GM19324 (cell line): ENCODE measurements around the gene GTF2B.
"Not testable (repeated sequence)": the region's sequence is repeated elsewhere in the genome, so short reads cannot be mapped to it uniquely, and the experiment has no call there.

Experiments
- ATAC-seq: cut with Tn5 transposase; IDR thresholded peaks from one replicate; pipeline ENCODE4 v1.9.1; 2021; ENCODE audit warnings: mild to moderate bottlenecking, moderate library complexity; ENCODE audit not compliant: unreplicated experiment, low FRiP score

GTF2B gene

GRCh38 chr1:88891318-88891950 lies at the start of gene GTF2B:
TSS of gene GTF2B (minus strand) at chr1:88891567. CDS start at chr1:88891499, 68 bp downstream.
- peak; percentile 90 for ATAC-seq

GRCh38 chr1:88938528-88938927 lies 47.2 kb upstream of the GTF2B start:
- ATAC-seq = not testable (repeated sequence)

- no peak for ATAC-seq
These were observed 45.5 kb upstream of the GTF2B start for GRCh38 chr1:88936760-88937342.

DNA sequence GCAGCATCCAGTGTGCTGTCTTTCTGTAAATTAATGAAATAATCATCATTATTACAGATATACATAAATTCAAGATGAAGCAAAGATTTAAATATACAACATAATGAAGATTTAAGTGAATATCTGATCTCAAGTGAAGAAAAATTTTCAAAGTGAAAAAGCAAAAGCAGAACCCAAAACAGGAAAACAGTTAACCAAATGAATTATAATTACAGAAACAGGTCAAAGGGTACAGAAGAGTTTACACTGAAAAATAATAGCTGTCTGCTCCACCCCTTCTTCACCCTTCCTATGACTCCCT lies 44.8 kb upstream of the GTF2B start:
- no peak for ATAC-seq

DNA sequence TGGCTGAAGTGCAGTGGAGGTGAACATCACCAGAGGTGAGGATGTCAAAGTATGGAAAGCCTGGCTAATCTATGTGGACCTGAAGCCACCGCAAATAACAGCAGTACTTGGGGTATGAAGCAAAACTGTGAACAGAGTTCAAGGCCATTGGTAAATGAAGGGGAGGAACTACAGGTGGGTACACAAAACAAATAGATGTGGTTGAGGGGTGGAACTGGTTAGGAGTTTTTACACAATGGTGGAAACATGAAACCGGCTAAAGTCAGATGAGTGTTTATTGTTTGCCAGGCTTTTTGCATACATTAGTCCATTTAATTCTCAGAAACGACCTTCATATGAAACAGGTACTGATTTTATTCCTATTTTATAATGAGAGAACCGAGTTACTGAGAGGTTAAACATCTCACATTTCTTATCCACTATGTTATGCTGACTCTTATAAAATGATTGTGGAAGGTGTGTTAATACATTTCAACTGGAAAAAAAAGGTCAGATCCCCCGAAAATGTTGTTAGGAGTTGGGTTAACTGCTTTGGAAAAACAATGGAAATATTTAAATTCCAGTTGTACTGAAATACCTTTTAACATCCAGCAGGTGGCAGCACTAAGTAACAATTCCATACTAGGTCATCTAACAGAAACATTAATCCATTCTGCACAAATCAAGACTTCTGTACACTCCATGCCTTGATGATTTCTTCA lies 44.3 kb upstream of the GTF2B start:
- ATAC-seq = no peak

- not testable (repeated sequence) for ATAC-seq
These were observed 38.8 kb upstream of the GTF2B start for GRCh38 chr1:88930176-88930575.

DNA sequence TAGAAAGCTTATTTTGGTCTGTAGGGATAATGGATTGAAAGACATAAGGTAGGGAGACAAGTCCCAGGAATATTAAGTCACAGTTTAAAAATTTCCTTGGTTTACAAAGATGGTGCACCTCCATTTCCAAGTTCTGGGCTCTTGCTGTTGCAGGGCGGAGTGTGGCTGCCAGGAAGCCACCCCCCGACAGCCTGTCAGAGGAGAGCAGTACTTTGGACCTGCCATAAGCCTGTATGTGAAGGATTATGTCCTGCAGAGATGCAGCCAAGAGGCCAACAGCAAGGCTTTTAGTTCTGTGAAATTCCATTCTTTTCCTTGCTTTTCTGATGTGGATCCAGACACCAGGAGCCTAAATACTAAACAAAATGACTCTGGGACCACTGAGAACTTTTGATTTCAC lies 31.9 kb upstream of the GTF2B start:
- no peak for ATAC-seq

DNA sequence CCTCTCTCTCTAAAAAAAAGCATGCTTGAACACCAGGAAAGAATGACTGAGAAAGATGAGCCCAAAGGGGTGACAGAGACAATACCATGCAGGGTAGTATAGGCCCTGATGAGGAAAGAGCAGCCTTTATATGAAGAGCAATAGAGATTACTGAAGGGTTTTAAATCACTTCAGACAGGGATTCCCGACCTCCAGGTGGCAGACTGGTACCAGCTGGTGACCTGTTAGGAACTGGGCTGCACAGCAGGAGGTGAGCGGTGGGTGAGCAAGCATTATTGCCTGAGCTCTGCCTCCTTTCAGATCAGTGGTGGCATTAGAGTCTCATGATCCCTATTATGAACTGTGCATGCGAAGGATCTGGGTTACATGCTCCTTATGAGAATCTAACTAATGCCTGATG lies 30.8 kb upstream of the GTF2B start:
- ATAC-seq = no peak

- no peak for ATAC-seq
These were observed 29.5 kb upstream of the GTF2B start for GRCh38 chr1:88920845-88921244.

DNA sequence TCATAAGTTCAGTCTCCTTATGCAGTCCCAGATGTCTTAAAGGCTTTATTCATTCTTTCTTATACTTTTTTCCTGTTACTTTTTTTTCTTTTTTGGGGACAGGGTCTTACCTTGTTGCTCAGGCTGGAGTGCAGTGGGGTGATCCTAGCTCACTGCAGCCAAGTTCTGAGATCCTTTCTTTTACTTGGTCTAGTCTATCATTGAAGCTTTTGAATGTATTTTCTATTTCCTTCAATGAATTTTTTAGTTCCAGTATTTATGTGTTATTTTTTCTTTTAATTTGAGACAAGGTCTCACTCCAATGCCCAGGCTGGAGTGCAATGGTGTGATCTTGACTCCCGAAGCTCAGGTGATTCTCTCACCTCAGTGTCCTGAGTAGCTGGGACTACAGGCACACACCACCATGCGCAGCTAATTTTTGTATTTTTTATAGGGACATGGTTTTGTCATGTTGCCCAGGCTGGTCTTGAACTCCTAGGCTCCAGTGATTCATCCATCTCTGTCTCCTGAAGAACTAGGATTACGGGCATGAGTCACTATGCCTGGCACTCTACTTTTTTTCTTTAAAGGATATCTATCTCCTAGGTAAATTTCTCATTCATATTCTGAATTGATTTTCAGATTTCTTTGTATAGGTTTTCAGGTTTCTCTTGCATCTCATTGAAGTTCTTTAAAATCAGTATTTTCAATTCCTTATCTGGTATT lies 26.1 kb upstream of the GTF2B start:
- no peak for ATAC-seq

DNA sequence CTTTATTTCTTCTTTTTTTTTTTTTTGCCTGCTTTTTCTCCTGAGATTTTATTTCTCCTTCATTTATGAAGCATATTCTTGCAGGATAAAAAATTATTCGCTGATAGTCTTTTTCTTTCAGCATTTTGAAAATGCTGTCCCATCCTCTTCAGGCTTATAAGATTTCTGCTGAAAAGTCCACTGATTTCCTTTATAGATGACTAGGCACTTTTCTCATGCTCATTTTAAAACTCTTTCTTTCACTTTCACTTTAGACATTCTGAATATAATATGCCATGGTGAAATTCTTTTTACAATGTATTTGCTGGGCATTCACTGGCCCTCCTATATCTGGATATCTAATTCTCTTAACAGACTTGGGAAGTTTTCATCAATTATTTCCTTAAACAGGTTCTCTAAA lies 25.5 kb upstream of the GTF2B start:
- ATAC-seq = no peak

DNA sequence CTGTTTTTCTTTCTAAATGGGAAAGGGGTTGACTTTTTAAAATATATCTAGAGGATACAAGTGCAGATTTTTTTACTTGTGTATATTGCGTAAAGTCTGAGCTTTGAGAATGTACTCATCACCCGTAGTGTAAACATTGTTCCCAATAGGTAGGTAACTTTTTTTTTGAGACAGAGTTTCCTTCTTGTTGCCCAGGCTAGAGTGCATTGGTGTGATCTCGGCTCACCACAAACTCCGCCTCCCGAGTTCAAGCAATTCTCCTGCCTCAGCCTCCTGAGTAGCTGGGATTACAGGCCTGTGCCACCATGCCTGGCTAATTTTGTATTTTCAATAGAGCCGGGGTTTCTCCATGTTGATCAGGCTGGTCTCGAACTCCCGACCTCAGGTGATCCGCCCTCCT lies 20.4 kb upstream of the GTF2B start:
- not testable (repeated sequence) for ATAC-seq

DNA sequence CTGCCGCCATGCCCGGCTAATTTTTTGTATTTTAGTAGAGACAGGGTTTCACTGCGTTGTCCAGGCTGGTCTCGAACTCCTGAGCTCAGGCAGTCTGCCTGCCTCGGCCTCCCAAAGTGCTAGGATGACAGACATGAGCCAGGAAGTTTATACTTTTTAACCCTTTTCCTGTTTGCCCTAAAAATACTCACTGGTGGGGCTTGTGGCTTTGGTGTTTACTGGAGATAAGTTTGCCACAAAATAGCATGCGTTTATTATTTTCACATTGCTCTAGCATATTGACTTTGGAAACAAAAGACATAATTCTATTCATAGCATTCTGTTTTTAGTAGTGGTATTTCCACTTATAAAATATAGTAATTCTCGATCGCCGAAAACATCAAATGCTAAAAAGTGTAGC lies 19.8 kb upstream of the GTF2B start:
- no peak for ATAC-seq

- ATAC-seq = no peak
These were observed 19.0 kb upstream of the GTF2B start for GRCh38 chr1:88910401-88910800.

GRCh38 chr1:88900883-88901282 lies 9.5 kb upstream of the GTF2B start:
- no peak for ATAC-seq

DNA sequence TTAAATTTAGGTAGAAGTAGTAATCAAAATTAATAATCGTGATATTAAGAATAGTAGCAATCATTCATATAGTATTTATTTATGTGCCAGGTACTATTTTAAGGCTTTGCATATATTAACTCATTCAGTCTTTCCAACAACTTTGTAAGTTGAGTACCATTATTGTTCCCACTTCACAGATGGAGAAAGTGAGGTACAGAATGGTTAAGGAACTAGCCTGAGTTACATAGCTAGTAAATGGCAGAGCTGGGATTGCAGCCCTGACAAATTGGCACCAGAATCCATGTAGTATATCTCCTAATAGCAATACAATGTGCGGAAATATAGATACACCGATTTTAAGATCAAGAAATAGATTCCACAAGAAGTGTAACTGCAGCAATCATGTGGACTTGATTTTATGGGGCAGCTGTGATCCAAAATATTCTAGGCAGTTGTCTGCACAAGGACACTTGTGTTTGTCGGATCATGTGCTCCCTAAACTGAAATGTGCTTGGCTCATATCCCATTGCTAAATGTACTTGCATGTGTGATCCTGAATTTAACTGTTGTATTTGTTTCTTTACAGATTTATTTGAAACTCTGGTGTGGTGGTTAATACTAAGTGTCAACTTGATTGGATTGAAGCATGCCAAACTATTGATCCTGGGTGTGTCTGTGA lies 5.8 kb upstream of the GTF2B start:
- ATAC-seq = no peak

- no peak for ATAC-seq
These were observed 1.1 kb upstream of the GTF2B start for GRCh38 chr1:88892357-88892877.

DNA sequence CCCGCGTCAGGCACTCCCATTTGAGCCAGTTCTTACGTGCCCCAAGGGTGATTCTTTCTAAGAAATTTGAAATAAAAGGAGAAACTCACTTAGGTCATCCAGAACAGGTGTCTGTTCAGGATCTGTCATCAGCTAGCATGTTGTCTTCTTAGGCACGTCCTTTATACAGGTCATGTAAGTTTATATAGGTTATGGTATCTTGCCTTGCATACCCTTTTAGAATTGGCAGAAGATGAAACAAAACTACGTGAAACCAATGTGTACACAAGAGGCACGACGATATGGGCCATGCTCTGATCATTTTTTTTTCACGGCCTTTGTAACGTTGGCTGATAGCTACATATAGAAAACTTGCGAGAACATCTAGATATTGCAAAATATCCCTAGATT lies 579 bp upstream of the GTF2B start:
- no peak for ATAC-seq

DNA sequence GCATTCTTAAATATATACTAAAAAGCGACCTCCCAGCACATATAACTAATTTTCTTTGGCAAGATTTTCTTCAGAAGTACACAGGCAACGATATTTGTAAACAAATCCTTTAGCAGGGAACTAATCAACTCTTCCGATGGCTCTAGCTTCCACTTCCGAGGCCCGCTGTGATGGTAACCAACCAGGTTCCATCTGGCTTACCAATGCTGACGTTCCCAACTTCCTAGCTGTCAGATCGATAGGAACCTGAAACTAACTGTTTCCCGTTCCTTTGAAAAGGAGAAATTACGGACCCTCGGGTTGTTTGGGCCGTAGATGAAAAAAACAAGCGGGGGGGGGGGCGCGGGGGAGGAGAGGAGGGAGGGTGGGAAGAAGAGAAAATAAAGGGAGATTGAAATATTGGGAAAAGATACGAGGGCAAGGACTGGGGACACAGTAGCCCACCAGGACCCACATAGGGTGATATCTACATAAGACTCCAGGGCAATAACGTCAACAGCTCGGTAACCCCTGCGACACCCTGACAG lies 513 bp downstream of the GTF2B start:
- peak; percentile 2 for ATAC-seq

DNA sequence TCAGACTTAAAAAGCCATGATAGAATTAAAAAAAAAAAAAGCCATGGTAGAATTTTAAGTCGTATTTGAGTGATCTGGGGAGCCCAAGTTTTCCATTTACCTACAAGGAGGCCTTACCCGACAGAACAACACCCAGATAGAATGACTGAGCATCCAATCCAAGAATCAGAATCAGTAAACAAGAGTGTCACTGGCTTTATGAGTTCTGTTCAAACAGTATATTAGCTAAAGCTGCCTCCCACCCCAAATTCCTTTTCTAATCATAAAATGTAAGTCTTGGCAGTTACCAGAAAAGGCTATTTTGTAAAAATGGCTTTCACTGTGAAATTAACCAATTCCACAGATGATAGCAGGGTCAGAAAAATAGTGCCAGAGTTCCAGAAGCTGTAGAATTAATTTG lies 1.2 kb downstream of the GTF2B start:
- no peak for ATAC-seq

DNA sequence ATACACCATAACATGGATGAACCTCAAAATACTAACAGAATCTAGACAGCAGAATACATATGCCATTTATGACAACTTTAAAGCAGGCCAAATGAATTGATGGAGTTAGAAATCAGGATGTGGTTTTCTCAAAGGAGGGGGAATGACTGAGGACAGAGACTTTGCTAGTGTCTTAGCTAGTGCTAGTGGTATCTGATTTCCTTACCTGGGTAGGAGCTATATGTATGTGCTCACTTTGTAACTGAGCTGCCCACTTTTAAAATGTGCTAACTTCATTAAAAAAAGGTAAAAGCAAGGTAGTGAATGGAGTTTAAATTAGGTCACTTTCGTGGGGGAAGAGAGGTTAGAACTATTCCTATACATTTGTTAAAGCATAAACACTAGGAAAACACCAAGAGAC lies 2.6 kb downstream of the GTF2B start:
- no peak for ATAC-seq
